K562 (cell line): ENCODE measurements around the gene PTOV1. TPM values are rescaled to one million over a fixed set of nuclear protein-coding genes. Genes with fewer than 3 reads are reported as not detected.

ENCODE experiments used
- CBFB ChIP-seq: sonication (generic); formaldehyde crosslinking; IDR thresholded peaks from 2 replicates; pipeline ENCODE4 v1.4.0; 2020; ENCODE audit warnings: mild to moderate bottlenecking, missing genetic modification reagents
- CHD4 ChIP-seq: fragments of 200-600 bp; sonication (generic); IDR thresholded peaks from 3 replicates; pipeline ENCODE4 v1.6.1; 2012; ENCODE audit warnings: low read depth, mild to moderate bottlenecking, mixed read lengths, low read length, inconsistent platforms; ENCODE audit not compliant: insufficient read depth, insufficient replicate concordance, poor library complexity, severe bottlenecking
- JUNB ChIP-seq: fragments of 450-650 bp; formaldehyde crosslinking; conservative IDR thresholded peaks from 2 replicates; pipeline ENCODE4 v1.4.0; 2020; ENCODE audit warnings: mild to moderate bottlenecking
- LARP7 ChIP-seq: fragments of 450-650 bp; IDR thresholded peaks from 2 replicates; pipeline ENCODE4 v1.6.1; 2016
- NELFE ChIP-seq: IDR thresholded peaks from 2 replicates; pipeline ENCODE4 v1.6.1; 2011; ENCODE audit warnings: mild to moderate bottlenecking; ENCODE audit not compliant: insufficient read depth, insufficient read length
- YY1 ChIP-seq, 3 experiments: IDR thresholded peaks; 2 replicates each; pipeline ENCODE4 v1.6.1; 2011; ENCODE audit warnings: low read length in 2 of 3, mild to moderate bottlenecking in 2 of 3, moderate library complexity in 2 of 3, borderline replicate concordance in 1 of 3, control low read depth in 1 of 3, low read depth in 1 of 3; ENCODE audit not compliant: insufficient read depth in 3 of 3, insufficient replicate concordance in 2 of 3, control insufficient read depth in 1 of 3, insufficient read length in 1 of 3; ENCODE audit errors: extremely low read depth in 1 of 3
- ZNF778 ChIP-seq: fragments of 450-650 bp; formaldehyde crosslinking; IDR thresholded peaks from 2 replicates; pipeline ENCODE4 v1.4.0; 2020; ENCODE audit warnings: mild to moderate bottlenecking, moderate library complexity
- polyA plus RNA-seq, 8 experiments: library from polyadenylated mRNA; depleted of rRNA in 4 of 8; stranded (reverse) in 5 of 8; unstranded in 3 of 8; fragments of >200 nt; fragmentation: Nextera tagmentation in 2 of 8; fragmentation: Illumina TruSeq in 1 of 8; extraction: Ambion mirVana in 2 of 8; extraction: Trizol in 1 of 8; gene quantifications; 2 replicates each; pipeline versions ENCODE4 v1.2.1 to v1.2.3, GENCODE V29; 2011 to 2014; ENCODE audit warnings: inconsistent platforms in 1 of 8, missing spikeins in 1 of 8
- total RNA-seq, 7 experiments: library from RNA; depleted of rRNA in 6 of 7; stranded (reverse); fragments of >200 nt in 6 of 7; fragmentation: Illumina TruSeq in 2 of 7; extraction: Trizol in 2 of 7; gene quantifications; 2 replicates each; pipeline versions ENCODE4 v1.2.1 to v1.2.3, GENCODE V29; 2011 to 2021; ENCODE audit warnings: low replicate concordance in 1 of 7
- TF ChIP-seq, protein P1 (sequence below), 2 experiments: fragments of 450-650 bp; formaldehyde crosslinking in 1 of 2; IDR thresholded peaks; 2 replicates each; pipeline versions ENCODE4 v1.4.0 to v1.6.1; 2014 to 2020; ENCODE audit warnings: mild to moderate bottlenecking in 2 of 2, borderline replicate concordance in 1 of 2, low read depth in 1 of 2
- TF ChIP-seq, protein P2 (sequence below), 2 experiments: fragments of 450-650 bp; IDR thresholded peaks; 2 replicates each; pipeline ENCODE4 v1.6.1; 2016; ENCODE audit warnings: mild to moderate bottlenecking in 2 of 2, borderline replicate concordance in 1 of 2, low read depth in 1 of 2, moderate library complexity in 1 of 2

The PTOV1 gene
- total and polyA plus RNA-seq, 9 of the 15 experiments (the other 6 are each of a cell fraction or from before 2014, with no cell fraction given) = 4.9 to 169 (median 43.5) TPM

DNA sequence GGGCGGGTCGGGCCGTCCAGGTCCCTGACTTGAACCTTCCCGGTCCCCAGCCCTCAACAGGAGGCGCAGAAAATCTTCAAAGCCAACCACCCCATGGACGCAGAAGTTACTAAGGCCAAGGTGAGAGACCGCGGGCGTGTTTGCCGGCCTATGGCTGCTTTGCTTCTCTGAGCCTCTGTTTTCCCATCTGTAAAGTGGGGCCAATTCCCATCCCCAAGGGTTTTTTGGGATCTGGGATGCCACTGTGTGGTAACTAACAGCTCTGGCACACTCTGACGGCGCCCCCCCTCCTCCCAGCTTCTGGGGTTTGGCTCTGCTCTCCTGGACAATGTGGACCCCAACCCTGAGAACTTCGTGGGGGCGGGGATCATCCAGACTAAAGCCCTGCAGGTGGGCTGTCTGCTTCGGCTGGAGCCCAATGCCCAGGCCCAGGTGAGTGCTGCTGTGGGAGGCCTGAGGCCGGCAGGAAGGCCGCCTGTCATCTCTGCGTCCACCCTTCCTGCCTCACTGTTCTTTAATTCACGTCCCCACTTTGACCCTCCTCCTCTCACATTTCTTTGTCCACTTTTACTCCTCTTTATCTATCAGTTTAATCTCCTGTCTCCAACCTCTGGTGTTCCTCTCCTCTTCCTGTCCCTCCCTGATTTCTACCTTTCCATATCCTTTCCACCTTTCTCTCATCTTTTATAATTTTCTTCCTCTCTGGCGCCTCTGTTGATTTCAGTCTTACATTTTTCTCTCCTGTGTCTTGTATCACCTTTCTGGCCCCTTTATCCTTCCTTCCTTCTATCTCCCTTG lies 44.9 kb upstream of the PTOV1 start (continued):
- TF ChIP-seq, protein P1, sequence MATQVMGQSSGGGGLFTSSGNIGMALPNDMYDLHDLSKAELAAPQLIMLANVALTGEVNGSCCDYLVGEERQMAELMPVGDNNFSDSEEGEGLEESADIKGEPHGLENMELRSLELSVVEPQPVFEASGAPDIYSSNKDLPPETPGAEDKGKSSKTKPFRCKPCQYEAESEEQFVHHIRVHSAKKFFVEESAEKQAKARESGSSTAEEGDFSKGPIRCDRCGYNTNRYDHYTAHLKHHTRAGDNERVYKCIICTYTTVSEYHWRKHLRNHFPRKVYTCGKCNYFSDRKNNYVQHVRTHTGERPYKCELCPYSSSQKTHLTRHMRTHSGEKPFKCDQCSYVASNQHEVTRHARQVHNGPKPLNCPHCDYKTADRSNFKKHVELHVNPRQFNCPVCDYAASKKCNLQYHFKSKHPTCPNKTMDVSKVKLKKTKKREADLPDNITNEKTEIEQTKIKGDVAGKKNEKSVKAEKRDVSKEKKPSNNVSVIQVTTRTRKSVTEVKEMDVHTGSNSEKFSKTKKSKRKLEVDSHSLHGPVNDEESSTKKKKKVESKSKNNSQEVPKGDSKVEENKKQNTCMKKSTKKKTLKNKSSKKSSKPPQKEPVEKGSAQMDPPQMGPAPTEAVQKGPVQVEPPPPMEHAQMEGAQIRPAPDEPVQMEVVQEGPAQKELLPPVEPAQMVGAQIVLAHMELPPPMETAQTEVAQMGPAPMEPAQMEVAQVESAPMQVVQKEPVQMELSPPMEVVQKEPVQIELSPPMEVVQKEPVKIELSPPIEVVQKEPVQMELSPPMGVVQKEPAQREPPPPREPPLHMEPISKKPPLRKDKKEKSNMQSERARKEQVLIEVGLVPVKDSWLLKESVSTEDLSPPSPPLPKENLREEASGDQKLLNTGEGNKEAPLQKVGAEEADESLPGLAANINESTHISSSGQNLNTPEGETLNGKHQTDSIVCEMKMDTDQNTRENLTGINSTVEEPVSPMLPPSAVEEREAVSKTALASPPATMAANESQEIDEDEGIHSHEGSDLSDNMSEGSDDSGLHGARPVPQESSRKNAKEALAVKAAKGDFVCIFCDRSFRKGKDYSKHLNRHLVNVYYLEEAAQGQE (IDR thresholded peaks at IDR 0.05; ENCODE audit: borderline replicate concordance) = no peak
- TF ChIP-seq, protein P1 (CRISPR knock-in tag; IDR thresholded peaks at IDR 0.05; ENCODE audit: low read depth) = no peak
- no peak for TF ChIP-seq ZNF778 (CRISPR knock-in tag)
- no peak for TF ChIP-seq CBFB (CRISPR knock-in tag)
- no peak for TF ChIP-seq NELFE
- no peak for TF ChIP-seq LARP7
- no peak for TF ChIP-seq JUNB (CRISPR knock-in tag)
- no peak for TF ChIP-seq YY1 (IDR thresholded peaks at IDR 0.05; ENCODE audit: borderline replicate concordance in 1 of 3, control insufficient read depth in 1 of 3, extremely low read depth in 1 of 3, insufficient read depth in 3 of 3, insufficient read length in 1 of 3, insufficient replicate concordance in 2 of 3, low read depth in 1 of 3, low read length in 2 of 3)
- TF ChIP-seq, protein P2, sequence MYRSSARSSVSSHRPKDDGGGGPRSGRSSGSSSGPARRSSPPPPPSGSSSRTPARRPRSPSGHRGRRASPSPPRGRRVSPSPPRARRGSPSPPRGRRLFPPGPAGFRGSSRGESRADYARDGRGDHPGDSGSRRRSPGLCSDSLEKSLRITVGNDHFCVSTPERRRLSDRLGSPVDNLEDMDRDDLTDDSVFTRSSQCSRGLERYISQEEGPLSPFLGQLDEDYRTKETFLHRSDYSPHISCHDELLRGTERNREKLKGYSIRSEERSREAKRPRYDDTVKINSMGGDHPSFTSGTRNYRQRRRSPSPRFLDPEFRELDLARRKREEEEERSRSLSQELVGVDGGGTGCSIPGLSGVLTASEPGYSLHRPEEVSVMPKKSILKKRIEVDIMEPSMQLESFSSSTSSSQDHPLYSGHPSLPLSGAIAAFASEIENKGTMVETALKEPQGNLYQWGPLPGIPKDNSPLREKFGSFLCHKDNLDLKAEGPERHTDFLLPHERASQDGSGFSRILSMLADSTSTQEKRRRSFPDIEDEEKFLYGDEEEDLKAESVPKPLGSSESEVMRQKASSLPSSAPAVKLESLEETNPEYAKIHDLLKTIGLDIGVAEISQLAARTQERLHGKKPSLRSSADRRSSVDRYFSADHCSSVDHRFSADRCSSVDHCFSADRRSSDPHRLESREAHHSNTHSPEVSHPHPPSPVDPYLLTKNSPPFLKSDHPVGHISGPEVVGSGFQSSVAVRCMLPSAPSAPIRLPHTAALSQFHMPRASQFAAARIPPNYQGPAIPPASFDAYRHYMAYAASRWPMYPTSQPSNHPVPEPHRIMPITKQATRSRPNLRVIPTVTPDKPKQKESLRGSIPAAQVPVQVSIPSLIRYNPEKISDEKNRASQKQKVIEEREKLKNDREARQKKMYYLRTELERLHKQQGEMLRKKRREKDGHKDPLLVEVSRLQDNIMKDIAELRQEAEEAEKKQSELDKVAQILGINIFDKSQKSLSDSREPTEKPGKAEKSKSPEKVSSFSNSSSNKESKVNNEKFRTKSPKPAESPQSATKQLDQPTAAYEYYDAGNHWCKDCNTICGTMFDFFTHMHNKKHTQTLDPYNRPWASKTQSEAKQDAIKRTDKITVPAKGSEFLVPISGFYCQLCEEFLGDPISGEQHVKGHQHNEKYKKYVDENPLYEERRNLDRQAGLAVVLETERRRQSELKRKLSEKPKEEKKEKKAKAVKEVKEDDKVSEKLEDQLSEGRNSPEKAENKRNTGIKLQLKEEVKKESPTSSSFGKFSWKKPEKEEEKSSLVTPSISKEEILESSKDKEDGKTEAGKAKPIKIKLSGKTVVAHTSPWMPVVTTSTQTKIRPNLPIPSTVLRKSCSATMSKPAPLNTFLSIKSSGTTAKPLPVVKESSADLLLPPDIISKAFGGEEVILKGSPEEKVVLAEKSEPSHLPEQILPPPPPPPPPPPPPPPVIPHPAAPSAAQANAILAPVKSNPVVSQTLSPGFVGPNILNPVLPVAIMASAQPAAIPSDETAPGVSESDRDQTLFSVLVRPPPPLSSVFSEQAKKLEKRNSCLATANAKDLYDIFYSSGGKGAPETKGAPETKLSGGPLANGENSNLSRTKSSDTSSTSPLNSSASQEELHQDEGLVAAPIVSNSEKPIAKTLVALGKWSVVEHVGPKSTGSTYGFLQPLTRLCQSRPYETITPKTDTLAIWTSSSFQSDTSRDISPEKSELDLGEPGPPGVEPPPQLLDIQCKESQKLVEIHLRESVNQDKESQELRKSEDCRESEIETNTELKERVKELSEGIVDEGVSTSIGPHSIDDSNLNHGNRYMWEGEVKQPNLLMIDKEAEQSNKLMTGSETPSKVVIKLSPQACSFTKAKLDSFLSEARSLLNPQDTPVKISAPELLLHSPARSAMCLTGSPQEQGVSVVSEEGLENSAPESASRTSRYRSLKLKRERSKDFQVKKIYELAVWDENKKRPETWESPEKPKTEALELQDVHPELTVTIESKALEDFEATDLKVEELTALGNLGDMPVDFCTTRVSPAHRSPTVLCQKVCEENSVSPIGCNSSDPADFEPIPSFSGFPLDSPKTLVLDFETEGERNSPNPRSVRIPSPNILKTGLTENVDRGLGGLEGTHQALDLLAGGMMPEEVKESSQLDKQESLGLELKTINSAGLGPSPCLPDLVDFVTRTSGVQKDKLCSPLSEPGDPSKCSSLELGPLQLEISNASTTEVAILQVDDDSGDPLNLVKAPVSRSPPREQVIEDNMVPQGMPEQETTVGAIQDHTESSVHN (IDR thresholded peaks at IDR 0.05; ENCODE audit: borderline replicate concordance in 1 of 2, low read depth in 1 of 2) = no peak
- TF ChIP-seq CHD4 = peak; percentile 32
